AG09309 (cell line): ENCODE results near the gene BTNL8.

Experiments
- DNase-seq: peaks from one replicate; pipeline ENCODE4 v3.0.0-alpha.2; 2010; ENCODE audit warnings: low read depth
- H3K4me3 ChIP-seq: 2 replicates; pipeline ENCODE4 v1.5.1; 2011; ENCODE audit warnings: mild to moderate bottlenecking, low read depth, low read length, moderate library complexity; ENCODE audit not compliant: control insufficient read depth
- TF ChIP-seq, protein P1 (sequence below): IDR thresholded peaks from 2 replicates; pipeline ENCODE4 v1.5.1; 2011; ENCODE audit warnings: mild to moderate bottlenecking, low read depth, low read length, inconsistent platforms; ENCODE audit not compliant: insufficient read depth, control insufficient read depth; ENCODE audit errors: missing control alignments

The BTNL8 gene

DNA sequence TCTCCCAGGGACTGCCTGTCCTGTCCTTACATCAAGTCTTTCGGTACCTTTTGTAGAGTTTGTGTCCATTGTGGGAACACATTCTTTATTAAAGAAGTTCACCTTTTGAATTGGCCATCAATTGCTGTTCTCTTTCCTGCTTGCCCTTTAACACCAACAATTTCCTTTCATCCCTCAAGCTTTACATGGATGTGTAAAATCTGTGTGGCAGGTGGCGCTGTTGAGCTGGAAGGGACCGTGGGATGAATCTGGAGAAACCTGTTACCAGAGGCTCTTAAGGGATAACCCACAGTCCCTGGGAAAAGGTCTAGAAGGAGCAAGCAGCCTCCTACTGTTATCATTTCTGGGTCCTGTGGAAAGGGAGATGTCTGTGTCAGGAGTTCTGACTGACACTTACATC, 30.0 kb upstream of the BTNL8 start:
- TF ChIP-seq, protein P1, sequence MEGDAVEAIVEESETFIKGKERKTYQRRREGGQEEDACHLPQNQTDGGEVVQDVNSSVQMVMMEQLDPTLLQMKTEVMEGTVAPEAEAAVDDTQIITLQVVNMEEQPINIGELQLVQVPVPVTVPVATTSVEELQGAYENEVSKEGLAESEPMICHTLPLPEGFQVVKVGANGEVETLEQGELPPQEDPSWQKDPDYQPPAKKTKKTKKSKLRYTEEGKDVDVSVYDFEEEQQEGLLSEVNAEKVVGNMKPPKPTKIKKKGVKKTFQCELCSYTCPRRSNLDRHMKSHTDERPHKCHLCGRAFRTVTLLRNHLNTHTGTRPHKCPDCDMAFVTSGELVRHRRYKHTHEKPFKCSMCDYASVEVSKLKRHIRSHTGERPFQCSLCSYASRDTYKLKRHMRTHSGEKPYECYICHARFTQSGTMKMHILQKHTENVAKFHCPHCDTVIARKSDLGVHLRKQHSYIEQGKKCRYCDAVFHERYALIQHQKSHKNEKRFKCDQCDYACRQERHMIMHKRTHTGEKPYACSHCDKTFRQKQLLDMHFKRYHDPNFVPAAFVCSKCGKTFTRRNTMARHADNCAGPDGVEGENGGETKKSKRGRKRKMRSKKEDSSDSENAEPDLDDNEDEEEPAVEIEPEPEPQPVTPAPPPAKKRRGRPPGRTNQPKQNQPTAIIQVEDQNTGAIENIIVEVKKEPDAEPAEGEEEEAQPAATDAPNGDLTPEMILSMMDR, result peak; percentile 85
- DNase-seq, result peak; percentile 21
- H3K4me3 ChIP-seq, result no peak overlapping the region

DNA sequence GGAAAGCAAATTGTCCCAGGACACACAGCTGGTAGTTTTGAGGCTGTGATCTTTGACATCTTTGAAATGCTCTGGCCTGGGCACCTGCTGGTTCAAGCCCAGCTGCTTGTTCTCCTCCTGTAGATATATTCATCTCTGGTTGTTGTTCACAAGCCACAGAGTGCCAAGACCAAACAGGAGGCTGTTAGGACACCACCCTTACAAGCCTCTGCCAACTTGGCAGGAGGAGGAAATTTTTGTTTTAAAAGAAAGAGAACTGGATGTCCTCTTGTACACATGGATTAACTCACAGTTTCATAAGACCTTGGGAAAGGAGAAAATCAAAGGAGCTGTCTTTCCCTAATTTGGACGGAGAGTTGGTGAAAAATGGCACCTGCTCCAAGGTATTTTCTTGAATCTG, 29.4 kb upstream of the BTNL8 start:
- DNase-seq, result no peak
- TF ChIP-seq, protein P1, result no peak
- no peak overlapping the region for H3K4me3 ChIP-seq

DNA sequence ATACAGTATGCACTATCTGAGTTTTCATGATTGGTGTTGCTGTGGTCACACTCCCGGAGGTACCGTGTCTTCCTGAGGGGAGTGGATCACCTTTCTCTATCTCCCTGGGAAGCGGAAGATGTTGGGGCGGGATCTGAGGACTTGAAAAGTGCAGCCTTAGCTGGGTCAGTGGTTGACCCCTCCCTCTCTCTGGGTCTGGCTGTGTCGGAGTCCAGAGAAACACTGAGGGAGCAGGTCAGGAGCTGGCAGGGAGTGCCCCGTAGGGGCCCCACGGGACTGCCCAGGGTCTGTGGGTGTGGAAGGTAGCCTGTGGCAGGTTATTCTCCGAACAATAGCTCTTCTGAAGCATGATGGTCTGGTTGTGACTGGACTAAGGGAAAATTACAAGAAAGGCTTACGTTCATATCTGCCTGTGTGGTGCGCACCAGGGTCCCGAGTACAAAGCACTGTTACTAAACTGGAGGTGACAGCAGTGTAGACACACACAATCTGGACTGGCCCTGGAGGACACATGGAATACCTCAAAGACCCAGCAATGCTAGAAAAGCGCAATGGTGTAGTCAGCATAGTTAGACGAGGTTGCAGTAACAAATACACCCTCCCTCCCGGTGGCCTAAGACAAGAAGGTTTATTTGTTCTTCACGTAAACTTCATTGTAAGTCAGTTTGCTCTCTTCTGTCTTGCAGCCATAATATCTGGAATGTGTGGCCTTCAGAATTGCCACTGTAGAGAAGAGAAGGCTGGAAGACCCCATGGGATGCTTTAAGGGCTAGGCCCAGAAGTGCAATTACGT, 28.5 kb upstream of the BTNL8 start:
- TF ChIP-seq, protein P1, result no peak
- H3K4me3 ChIP-seq, result no peak overlapping the region
- DNase-seq, result no peak

DNA sequence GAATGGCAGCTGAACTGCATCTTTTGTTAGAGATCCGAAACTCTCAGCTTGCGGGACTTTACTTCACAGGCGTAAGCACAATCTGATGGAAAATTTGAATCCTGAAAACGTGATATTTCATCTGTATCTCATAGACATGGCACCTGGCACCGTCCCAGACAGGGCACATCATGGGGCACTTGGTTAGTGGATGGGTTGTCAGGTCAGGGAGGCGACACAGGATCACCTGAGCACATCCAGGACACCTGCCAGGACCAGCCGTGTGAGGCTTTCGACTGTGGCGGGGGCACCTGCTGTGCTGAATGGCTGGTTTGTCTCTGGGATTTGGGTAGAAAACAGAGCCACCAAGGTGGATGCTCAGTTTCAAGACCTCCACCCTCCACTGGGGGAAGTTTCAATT, 26.5 kb upstream of the BTNL8 start:
- no peak overlapping the region for H3K4me3 ChIP-seq
- TF ChIP-seq, protein P1, result no peak
- DNase-seq, result no peak

DNA sequence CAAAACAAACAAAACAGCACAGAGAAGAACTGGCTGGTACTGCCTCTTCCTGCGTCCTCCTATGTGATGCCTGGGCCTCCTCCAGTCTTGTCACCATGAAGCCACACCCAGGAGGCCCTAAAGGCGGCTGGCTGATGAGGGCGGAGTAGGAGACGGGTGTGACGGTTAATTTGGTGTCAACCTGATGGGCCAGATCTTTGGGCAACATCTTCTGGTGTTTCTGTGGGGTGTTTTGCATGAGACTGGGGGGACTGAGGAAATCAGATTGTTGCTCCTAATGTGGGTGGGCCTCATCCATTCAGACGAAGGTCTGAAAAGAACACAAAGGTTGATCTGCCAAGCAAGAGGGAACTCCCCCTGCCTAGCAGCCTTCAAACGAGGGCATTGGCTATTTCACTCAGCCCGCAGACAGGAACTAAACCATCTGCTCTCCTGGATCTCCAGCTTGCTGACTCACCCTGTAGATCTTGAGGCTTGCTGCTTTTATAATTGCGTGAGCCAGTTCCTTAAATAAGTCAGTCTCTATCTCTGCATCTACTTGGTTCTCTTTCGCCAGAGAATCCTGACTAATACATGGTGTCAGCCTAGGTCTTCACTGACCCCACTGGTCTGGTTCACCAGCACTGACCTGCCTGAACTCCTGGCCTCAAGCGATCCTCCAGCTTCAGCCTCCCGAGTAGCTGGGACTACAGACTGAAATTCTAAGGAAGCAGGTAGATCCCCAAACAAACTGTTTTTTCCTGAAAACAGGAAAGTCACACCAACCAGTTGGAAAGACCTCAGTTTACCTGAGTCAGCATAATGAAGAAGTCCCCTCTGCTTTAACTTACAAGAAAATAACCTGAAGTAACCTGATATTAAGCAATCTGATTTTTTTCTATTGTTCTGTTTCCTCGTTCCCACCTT, 25.1 kb upstream of the BTNL8 start:
- TF ChIP-seq, protein P1, result no peak
- no peak overlapping the region for H3K4me3 ChIP-seq
- DNase-seq, result no peak

DNA sequence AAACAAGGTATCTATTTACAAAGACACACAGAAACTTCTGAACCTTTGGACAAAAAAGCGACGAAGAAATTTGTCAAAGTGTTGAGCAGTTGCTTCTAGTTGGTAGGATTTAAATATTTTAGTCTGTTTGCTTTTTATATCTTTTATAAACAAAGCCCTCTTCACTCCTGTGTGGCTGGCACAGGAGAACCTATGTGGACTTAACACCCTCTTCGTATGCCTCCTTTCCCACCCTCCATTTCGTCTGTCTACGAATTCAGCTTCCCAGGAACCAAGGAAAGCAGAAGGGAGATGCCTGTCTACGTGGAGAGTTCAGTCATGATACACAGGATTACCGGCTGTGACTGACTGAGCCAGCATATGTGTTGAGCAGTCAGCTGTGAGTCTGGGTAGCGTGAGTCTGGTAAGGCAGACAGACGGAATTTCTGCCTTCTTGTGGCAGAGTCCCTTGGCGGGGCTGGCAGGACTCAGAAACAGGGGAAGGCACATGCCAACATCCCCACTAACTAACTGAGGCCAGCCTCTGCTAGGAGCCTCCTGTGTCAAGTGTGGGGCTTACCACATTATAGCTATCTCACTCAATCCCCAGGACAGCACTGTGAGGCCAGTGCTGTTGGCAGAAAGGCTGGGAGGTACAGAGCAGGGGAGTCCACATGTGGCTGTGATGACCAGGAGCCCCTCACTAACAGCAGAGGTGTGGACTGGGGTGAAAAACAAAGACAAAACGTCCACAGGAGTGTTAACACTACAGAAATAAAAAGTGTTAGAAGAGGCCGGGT, 24.0 kb upstream of the BTNL8 start:
- TF ChIP-seq, protein P1, result no peak
- no peak for DNase-seq

More for the DNA sequence above, 24.0 kb upstream of the BTNL8 start:
- H3K4me3 ChIP-seq, result no peak overlapping the region
